Stimulated activated CD4-positive, alpha-beta T cell treated with anti-CD3 and anti-CD28 coated beads, Interleukin-12 subunit alpha, Interleukin-12 subunit beta, amount 100 ng/mL, for 4 hours (primary cell): ENCODE data around the gene ANKRD13B.
"Not testable (repeated sequence)": the region's sequence is repeated elsewhere in the genome, so short reads cannot be mapped to it uniquely, and the experiment has no call there.

Experiments
- DNase-seq: peaks from one replicate; pipeline ENCODE4 v3.0.0-alpha.2; 2020

The ANKRD13B gene

GRCh38 chr17:29650396-29650795 is 57.5 kb downstream of the ANKRD13B start:
- DNase-seq, result no peak

- not testable (repeated sequence) for DNase-seq
These were observed 59.0 kb downstream of the ANKRD13B start for GRCh38 chr17:29651913-29652312.

GRCh38 chr17:29652976-29653375 is 60.0 kb downstream of the ANKRD13B start:
- DNase-seq, result no peak

- no peak for DNase-seq
These were observed 61.2 kb downstream of the ANKRD13B start for GRCh38 chr17:29653995-29654714.

- DNase-seq, result no peak
These were observed 62.4 kb downstream of the ANKRD13B start for GRCh38 chr17:29655323-29655722.

- DNase-seq, result no peak
These were observed 66.2 kb downstream of the ANKRD13B start for GRCh38 chr17:29659155-29659554.

GRCh38 chr17:29661213-29661612 is 68.3 kb downstream of the ANKRD13B start:
- no peak for DNase-seq

GRCh38 chr17:29663155-29663554 is 70.2 kb downstream of the ANKRD13B start:
- no peak for DNase-seq
